ENCODE data around the gene CPA3. TPM values are rescaled to one million over a fixed set of nuclear protein-coding genes. Genes with fewer than 3 reads are reported as not detected.

Gene CPA3
- total RNA-seq, 1 experiment from 2014 or later, result not detected

- TF ChIP-seq, protein P1, sequence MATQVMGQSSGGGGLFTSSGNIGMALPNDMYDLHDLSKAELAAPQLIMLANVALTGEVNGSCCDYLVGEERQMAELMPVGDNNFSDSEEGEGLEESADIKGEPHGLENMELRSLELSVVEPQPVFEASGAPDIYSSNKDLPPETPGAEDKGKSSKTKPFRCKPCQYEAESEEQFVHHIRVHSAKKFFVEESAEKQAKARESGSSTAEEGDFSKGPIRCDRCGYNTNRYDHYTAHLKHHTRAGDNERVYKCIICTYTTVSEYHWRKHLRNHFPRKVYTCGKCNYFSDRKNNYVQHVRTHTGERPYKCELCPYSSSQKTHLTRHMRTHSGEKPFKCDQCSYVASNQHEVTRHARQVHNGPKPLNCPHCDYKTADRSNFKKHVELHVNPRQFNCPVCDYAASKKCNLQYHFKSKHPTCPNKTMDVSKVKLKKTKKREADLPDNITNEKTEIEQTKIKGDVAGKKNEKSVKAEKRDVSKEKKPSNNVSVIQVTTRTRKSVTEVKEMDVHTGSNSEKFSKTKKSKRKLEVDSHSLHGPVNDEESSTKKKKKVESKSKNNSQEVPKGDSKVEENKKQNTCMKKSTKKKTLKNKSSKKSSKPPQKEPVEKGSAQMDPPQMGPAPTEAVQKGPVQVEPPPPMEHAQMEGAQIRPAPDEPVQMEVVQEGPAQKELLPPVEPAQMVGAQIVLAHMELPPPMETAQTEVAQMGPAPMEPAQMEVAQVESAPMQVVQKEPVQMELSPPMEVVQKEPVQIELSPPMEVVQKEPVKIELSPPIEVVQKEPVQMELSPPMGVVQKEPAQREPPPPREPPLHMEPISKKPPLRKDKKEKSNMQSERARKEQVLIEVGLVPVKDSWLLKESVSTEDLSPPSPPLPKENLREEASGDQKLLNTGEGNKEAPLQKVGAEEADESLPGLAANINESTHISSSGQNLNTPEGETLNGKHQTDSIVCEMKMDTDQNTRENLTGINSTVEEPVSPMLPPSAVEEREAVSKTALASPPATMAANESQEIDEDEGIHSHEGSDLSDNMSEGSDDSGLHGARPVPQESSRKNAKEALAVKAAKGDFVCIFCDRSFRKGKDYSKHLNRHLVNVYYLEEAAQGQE (IDR thresholded peaks at IDR 0.05; ENCODE audit: low read depth), result no peak
- TF ChIP-seq, protein P2, sequence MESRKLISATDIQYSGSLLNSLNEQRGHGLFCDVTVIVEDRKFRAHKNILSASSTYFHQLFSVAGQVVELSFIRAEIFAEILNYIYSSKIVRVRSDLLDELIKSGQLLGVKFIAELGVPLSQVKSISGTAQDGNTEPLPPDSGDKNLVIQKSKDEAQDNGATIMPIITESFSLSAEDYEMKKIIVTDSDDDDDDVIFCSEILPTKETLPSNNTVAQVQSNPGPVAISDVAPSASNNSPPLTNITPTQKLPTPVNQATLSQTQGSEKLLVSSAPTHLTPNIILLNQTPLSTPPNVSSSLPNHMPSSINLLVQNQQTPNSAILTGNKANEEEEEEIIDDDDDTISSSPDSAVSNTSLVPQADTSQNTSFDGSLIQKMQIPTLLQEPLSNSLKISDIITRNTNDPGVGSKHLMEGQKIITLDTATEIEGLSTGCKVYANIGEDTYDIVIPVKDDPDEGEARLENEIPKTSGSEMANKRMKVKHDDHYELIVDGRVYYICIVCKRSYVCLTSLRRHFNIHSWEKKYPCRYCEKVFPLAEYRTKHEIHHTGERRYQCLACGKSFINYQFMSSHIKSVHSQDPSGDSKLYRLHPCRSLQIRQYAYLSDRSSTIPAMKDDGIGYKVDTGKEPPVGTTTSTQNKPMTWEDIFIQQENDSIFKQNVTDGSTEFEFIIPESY (IDR thresholded peaks at IDR 0.05; ENCODE audit: extremely low read depth, insufficient replicate concordance, low read length), result no peak
- TF ChIP-seq EZH2phosphoT487 (IDR thresholded peaks at IDR 0.05; ENCODE audit: borderline replicate concordance) (no peak), TCF7L2 (IDR thresholded peaks at IDR 0.05; ENCODE audit: borderline replicate concordance, extremely low read depth, insufficient read depth, insufficient read length) (no peak), CBX3 (IDR thresholded peaks at IDR 0.05; ENCODE audit: low read depth) (no peak), RAD21 (IDR thresholded peaks at IDR 0.05; ENCODE audit: low read depth) (no peak)
- TF ChIP-seq, protein P3, sequence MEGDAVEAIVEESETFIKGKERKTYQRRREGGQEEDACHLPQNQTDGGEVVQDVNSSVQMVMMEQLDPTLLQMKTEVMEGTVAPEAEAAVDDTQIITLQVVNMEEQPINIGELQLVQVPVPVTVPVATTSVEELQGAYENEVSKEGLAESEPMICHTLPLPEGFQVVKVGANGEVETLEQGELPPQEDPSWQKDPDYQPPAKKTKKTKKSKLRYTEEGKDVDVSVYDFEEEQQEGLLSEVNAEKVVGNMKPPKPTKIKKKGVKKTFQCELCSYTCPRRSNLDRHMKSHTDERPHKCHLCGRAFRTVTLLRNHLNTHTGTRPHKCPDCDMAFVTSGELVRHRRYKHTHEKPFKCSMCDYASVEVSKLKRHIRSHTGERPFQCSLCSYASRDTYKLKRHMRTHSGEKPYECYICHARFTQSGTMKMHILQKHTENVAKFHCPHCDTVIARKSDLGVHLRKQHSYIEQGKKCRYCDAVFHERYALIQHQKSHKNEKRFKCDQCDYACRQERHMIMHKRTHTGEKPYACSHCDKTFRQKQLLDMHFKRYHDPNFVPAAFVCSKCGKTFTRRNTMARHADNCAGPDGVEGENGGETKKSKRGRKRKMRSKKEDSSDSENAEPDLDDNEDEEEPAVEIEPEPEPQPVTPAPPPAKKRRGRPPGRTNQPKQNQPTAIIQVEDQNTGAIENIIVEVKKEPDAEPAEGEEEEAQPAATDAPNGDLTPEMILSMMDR (IDR thresholded peaks at IDR 0.05 in 2 of 3, conservative IDR thresholded peaks at IDR 0.05 in 1 of 3; ENCODE audit: borderline replicate concordance in 1 of 3, insufficient read depth in 1 of 3, low read depth in 2 of 3, low read length in 2 of 3), result no peak
These were observed 16.2 kb downstream of the CPA3 start (continued) for GRCh38 chr3:148881286-148881685.
